ENCODE measurements around the gene CAMTA1.

GRCh38 chr1:7002728-7003127 is 217.5 kb downstream of the CAMTA1 start:
- TF ChIP-seq CTCF (IDR thresholded peaks at IDR 0.05) (no peak), EP300 (IDR thresholded peaks at IDR 0.05) (no peak)

Data from stomach (tissue), 4 donors.